Activated CD8-positive, alpha-beta memory T cell treated with anti-CD3 and anti-CD28 coated beads for 48 hours (primary cell): ENCODE results near the gene SERPINA9.

Experiments used
- DNase-seq, 3 experiments: peaks; one replicate each; pipeline ENCODE4 v3.0.0-alpha.2; 2020; ENCODE audit warnings: low read depth in 2 of 3, low spot score in 2 of 3

Gene SERPINA9

DNA sequence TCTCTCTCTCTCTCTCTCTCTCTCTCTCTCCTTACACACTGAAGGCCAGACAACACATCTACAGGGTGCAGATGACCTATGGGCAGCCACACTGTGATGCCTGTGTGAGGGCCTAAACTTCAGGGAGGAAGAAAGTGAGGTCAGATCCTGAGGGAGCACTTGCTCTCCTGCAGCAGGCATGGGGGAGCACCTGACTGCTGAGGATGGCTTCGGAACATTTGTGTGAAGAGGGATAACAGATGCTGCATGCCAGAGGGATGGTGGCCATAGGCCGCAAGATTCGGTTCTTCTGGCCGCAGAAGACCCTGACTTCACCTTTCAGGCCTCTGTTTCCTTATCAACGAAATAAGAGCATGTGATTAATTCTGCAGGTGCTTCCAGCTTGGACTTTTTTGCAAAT, 11.7 kb downstream of the SERPINA9 start:
- no peak for DNase-seq

- DNase-seq: no peak
Observed at GRCh38 chr14:94462763-94463572, 13.0 kb downstream of the SERPINA9 start.

GRCh38 chr14:94462219-94462551, 13.8 kb downstream of the SERPINA9 start:
- no peak for DNase-seq

GRCh38 chr14:94461526-94462218, 14.3 kb downstream of the SERPINA9 start:
- no peak for DNase-seq

GRCh38 chr14:94460631-94461416, 15.2 kb downstream of the SERPINA9 start:
- no peak for DNase-seq

- DNase-seq: no peak
Observed at GRCh38 chr14:94458558-94459205, 17.3 kb downstream of the SERPINA9 start.

DNA sequence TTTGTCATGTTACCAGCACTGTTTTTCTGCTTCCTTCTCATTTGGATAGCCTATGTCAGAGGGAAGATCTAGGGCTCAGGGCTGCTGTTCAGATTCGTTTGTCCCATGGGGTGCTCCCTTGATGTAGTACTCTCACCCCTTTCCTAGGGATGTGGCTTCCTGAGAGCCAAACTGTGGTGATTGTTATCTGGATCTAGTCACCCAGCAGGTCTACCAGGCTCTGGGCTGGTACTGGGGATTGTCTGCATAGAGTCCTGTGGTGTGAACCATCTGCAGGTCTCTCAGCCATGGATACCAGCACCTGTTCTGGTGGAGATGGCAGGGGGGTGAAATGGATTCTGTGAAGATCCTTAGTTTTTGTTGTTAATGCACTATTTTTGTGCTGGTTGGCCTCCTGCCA, 17.9 kb downstream of the SERPINA9 start:
- no peak for DNase-seq

GRCh38 chr14:94455928-94456327, 20.1 kb downstream of the SERPINA9 start:
- no peak for DNase-seq

DNA sequence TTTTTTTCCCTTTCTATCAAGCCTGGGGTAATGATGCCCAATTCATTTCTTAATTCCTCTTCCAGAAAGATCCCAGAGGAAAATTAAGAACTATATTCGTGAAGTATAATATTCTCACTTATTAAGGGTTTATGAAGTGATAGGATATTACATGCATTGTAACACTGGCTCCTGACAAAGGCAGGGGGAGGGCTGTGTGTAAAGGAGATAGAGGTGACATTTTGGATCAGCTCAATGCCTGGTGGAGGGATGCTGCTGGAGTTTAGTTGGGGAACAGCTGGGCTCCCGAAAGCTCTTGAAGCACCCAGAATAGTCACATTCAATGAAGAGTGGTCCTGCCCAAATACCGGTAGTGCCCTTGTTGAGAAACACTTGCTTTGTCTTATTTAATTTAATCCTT, 24.2 kb downstream of the SERPINA9 start:
- DNase-seq: no peak

DNA sequence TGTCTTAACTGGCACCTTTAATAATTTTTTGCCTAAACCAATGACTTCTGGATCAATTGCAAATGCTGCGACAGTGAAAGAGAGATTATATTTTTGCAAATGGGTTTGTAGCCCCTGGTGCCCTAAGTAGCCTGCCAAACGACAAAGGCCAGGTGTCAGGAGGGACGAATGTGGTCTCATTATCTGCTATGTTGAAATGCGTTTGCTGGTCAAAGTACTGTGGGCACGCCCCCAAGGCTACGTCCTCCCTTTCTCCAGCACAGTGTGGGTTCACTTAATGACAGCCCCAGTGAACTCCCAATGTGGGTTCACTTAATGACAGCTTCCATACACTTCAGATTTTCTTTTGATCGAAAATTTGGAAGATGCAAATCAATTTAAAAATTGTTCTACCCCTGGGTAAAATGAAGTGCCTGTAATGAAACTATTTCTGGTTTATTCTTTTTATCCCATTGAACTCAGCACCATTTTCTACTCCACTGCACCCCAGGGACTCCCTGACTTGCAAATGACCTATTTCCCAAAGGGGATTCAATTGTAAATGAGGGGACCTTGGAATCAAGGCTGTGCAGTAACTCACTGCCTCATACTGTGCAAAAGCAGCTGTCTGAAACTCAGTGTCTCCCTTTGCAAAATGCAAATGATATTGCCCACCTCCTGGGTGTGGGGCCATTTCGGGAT, 24.8 kb downstream of the SERPINA9 start:
- no peak for DNase-seq

DNA sequence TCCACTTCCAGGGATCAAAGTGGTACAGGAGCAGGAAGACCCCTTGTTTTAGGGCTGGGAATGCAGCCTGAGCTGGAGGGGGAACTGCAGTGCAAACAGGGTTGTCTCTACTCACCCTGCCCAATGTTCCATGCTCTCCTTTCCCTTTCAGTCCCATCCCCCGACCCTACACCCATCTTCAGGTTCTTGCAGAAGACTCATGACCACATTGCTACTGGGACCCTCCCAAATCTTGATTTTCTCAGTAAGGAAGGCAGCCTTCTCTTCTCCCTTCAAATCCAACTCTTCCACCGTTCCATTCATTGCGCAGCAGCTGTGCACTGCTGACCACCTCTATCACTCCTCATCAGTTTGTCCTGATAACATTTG, 25.3 kb downstream of the SERPINA9 start:
- no peak for DNase-seq

GRCh38 chr14:94449930-94450329, 26.1 kb downstream of the SERPINA9 start:
- no peak for DNase-seq

DNA sequence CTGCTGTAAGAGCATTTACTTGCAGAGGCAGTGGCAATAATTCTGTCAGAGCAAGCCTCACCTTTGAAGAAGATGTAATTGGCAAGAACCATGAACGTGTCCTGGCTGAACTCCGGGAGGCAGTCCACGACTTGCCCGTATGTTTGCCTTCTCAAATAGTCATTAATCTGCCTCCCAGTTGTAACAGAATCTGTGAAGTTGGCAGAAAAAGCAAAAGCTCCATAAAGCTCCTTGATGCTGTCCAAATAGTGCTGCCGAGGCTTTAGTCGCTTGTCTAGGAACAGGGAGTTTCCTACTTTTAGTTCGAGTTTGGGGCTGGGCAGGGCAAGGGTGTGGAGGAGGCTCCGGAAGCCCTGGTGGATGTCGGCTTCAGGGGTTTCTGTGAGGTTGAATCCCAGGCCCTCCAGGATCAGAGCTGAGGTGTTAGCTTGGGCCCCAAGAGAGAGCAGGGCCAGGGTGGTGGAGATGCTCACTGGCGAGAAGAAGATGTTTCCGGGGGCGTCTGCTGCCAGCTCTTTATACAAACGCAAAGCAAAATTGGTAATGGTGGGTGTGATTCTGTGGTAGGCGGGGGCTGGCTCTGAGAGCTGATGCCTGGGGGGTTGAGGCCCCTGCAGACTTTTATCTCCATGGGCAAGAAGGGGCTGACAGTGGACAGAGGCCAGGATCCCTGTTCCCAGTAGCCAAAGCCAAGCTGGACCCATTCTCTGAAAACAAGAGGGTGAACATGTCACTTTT, 27.8 kb downstream of the SERPINA9 start:
- DNase-seq: no peak

- DNase-seq: no peak
Observed at GRCh38 chr14:94447206-94447605, 28.8 kb downstream of the SERPINA9 start.

GRCh38 chr14:94446126-94446525, 29.9 kb downstream of the SERPINA9 start:
- DNase-seq: no peak

GRCh38 chr14:94445003-94445402, 31.0 kb downstream of the SERPINA9 start:
- DNase-seq: no peak

DNA sequence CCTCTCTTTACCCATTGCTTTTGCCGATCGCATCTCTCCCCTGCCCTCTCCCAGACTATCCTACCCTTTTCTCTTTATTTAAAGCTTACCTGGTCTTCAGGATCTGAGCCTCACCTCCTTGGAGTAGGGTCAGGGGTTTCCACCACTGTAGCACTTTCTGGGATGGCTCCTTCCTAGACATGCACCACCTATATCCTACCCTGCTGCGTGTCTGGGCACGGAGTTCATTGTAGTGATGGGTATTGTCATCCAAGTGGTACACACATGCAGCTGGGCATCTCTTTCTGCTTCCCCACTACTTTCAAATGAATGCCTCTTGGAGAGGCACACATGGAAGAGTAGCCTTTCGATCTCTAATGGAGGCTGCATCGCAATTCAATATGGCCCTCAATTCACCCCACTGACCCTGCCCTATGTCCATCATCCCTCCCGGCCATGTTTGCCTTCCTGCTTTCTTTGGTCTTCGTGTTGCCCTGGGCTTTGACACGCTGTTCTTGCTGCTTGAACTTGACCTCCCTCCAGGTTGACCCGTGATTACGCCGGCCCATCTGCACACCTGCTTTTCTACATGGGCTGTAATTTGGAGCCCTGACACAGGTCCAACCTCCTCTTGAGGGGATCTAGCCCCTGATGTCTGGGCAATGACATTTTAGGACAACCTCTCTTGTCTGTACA, 34.3 kb downstream of the SERPINA9 start:
- DNase-seq: no peak

DNA sequence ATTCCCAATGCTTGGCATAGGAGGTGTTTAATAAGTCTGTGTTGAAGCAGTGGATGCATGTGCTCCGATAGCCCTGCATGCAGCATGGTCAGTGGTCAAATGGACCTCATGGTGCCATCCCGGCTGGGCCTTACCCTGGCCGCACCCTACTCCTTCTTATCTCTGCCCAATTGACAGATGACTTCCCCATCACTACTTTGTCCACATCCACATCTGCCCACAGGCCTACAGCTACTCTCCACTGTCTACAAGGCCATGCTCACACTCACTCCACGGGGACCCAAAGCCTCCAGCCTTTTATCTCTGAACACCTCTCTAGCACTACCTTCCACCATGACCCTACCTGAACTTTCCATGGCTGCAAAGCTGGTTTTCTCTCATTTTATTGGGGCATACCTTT, 34.9 kb downstream of the SERPINA9 start:
- no peak for DNase-seq

- DNase-seq: no peak
Observed at GRCh38 chr14:94439453-94440057, 36.4 kb downstream of the SERPINA9 start.
